T-helper 1 cell treated with Interleukin-12 subunit alpha and Interleukin-12 subunit beta and Interleukin-4 antibody, amounts not matched to agents 30 μg/mL and 1 μg/mL, for 36 hours (primary cell): ENCODE measurements around the gene ST6GAL1.
"Not testable (repeated sequence)": the region's sequence is repeated elsewhere in the genome, so short reads cannot be mapped to it uniquely, and the experiment has no call there.

Source experiments
- H3K27ac Mint-ChIP-seq: one replicate; pipeline ENCODE4 v1.8.0; 2021; ENCODE audit warnings: mild to moderate bottlenecking, mixed read lengths
- H3K27me3 Mint-ChIP-seq: one replicate; pipeline ENCODE4 v1.8.0; 2021; ENCODE audit warnings: low read depth, mixed read lengths
- H3K36me3 Mint-ChIP-seq: one replicate; pipeline ENCODE4 v1.8.0; 2021; ENCODE audit warnings: low read depth, mixed read lengths
- H3K4me1 Mint-ChIP-seq: one replicate; pipeline ENCODE4 v1.8.0; 2021; ENCODE audit warnings: low read depth, mixed read lengths
- H3K4me3 Mint-ChIP-seq: one replicate; pipeline ENCODE4 v1.8.0; 2021; ENCODE audit warnings: mild to moderate bottlenecking, moderate library complexity, mixed read lengths
- H3K9me3 Mint-ChIP-seq: one replicate; pipeline ENCODE4 v1.8.0; 2021; ENCODE audit warnings: mixed read lengths

Gene ST6GAL1, protein sequence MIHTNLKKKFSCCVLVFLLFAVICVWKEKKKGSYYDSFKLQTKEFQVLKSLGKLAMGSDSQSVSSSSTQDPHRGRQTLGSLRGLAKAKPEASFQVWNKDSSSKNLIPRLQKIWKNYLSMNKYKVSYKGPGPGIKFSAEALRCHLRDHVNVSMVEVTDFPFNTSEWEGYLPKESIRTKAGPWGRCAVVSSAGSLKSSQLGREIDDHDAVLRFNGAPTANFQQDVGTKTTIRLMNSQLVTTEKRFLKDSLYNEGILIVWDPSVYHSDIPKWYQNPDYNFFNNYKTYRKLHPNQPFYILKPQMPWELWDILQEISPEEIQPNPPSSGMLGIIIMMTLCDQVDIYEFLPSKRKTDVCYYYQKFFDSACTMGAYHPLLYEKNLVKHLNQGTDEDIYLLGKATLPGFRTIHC

GRCh38 chr3:186930143-186930640 lies at the start of gene ST6GAL1:
TSS of gene ST6GAL1 (plus strand) at chr3:186930526. CDS start at chr3:187042704, 112,178 bp downstream.
- peaks cover 36% of the 10 kb centered on the region for H3K4me1 Mint-ChIP-seq
- no peaks in the 10 kb centered on the region for H3K27me3 Mint-ChIP-seq
- H3K36me3 Mint-ChIP-seq: peaks cover 27% of the 10 kb centered on the region
- peak within 1 kb of the TSS; percentile 92 for H3K4me3 Mint-ChIP-seq
- H3K9me3 Mint-ChIP-seq: no peaks in the 10 kb centered on the region
- H3K27ac Mint-ChIP-seq: peak within 1 kb of the TSS; percentile 95

GRCh38 chr3:186882150-186882524 lies 48.2 kb upstream of the ST6GAL1 start:
- peaks cover 40% of the 10 kb centered on the region for H3K4me1 Mint-ChIP-seq
- H3K36me3 Mint-ChIP-seq: peaks cover 3% of the 10 kb centered on the region
- H3K9me3 Mint-ChIP-seq: peaks cover 4% of the 10 kb centered on the region
- H3K27me3 Mint-ChIP-seq: no peaks in the 10 kb centered on the region
- peak overlapping the region; percentile 70 for H3K4me3 Mint-ChIP-seq
- H3K27ac Mint-ChIP-seq: peak overlapping the region; percentile 88

DNA sequence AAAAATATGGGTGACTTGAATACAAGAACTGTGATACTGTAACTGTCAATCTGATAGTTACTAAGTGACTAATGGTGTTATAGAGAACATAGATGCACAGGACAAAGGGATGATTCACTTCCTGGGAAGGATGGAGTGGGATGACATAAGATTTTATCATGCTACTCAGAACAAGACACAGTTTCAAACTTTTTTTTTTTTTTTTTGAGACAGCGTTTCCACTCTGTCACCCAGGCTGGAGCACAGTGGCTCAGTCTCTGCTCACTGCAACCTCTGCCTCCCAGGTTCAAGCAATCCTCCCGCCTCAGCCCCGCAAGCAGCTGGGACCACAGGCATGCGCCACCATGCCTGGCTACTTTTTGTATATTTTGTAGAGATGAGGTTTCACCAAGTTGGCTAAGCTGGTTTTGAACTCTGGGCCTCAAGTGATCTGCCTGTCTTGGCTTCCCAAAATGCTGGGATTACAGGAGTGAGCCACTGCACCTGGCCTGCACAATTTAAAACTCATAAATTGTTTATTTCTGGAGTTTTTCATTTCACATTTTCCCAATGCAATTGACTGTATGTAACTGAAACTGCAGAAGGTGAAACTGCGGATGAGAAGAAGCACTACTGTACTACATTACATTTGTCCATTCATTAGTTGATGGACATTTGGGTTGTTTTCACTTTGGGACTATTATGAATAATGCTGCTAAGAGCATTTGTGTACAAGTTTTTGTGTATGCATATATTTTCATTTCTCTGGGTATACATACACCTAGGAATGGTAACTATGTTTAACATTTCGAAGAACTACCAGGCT lies 47.2 kb upstream of the ST6GAL1 start:
- Mint-ChIP-seq H3K27ac (peak overlapping the region; percentile 62), H3K4me1 (peaks cover 40% of the 10 kb centered on the region), H3K36me3 (peaks cover 3% of the 10 kb centered on the region), H3K4me3 (peak overlapping the region; percentile 39), H3K27me3 (no peaks in the 10 kb centered on the region), H3K9me3 (peaks cover 3% of the 10 kb centered on the region)

GRCh38 chr3:186883686-186884058 lies 46.7 kb upstream of the ST6GAL1 start:
- Mint-ChIP-seq H3K27ac (peak overlapping the region; percentile 62), H3K9me3 (peaks cover 3% of the 10 kb centered on the region), H3K4me3 (peak overlapping the region; percentile 39), H3K4me1 (peaks cover 44% of the 10 kb centered on the region), H3K36me3 (peaks cover 3% of the 10 kb centered on the region), H3K27me3 (no peaks in the 10 kb centered on the region)

- not testable (repeated sequence) for H3K27ac Mint-ChIP-seq, H3K27me3 Mint-ChIP-seq, H3K36me3 Mint-ChIP-seq, H3K9me3 Mint-ChIP-seq, H3K4me3 Mint-ChIP-seq
- peaks cover 35% of the 10 kb centered on the region for H3K4me1 Mint-ChIP-seq
These were observed 45.5 kb upstream of the ST6GAL1 start for GRCh38 chr3:186884868-186885267.

GRCh38 chr3:186886202-186886981 lies 43.9 kb upstream of the ST6GAL1 start:
- no peak overlapping the region for H3K4me3 Mint-ChIP-seq
- H3K27ac Mint-ChIP-seq: no peak overlapping the region
- H3K4me1 Mint-ChIP-seq: peaks cover 24% of the 10 kb centered on the region
- no peaks in the 10 kb centered on the region for H3K9me3 Mint-ChIP-seq
- H3K27me3 Mint-ChIP-seq: no peaks in the 10 kb centered on the region
- H3K36me3 Mint-ChIP-seq: peaks cover 1% of the 10 kb centered on the region

- H3K9me3 Mint-ChIP-seq, H3K36me3 Mint-ChIP-seq, H3K4me3 Mint-ChIP-seq, H3K27ac Mint-ChIP-seq, H3K27me3 Mint-ChIP-seq: not testable (repeated sequence)
- peaks cover 15% of the 10 kb centered on the region for H3K4me1 Mint-ChIP-seq
These were observed 42.8 kb upstream of the ST6GAL1 start for GRCh38 chr3:186887507-186887938.

DNA sequence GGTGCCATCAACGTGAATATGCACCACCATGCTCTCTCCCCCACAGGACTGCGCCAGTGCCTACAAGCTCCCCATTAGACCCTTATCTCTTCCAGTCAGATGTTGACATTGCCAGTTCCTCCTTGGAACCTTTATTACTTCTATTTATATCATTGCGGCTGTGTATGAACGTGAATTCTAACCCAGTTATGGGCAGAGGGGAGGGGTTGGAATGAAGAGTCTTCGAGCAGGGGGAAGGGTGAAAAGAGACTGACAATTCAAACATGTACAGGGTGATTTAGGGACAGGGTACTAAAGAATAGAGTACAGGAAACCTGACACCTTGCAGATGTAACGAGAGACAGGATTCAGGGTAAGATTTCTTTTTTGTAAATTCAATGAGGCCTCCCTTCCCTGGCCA lies 41.8 kb upstream of the ST6GAL1 start:
- no peak overlapping the region for H3K4me3 Mint-ChIP-seq
- H3K9me3 Mint-ChIP-seq: no peaks in the 10 kb centered on the region
- peaks cover 10% of the 10 kb centered on the region for H3K4me1 Mint-ChIP-seq
- no peaks in the 10 kb centered on the region for H3K36me3 Mint-ChIP-seq
- no peaks in the 10 kb centered on the region for H3K27me3 Mint-ChIP-seq
- no peak overlapping the region for H3K27ac Mint-ChIP-seq

DNA sequence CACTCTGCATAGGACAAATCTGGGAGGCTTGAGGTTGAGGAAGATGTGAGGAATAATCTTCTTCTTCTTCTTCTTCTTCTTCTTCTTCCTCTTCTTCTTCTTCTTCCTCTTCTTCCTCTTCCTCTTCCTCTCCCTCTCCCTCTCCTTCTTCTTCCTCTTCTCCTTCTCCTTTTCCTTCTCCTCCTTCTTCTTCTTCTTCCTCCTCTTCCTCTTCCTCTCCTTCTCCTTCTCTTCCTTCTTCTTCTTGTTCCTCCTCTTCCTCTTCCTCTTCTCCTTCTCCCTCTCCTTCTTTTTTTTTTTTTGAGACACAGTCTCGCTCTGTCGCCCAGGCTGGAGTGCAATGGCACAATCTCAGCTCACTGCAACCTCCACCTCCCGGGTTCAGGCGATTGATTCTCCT lies 40.6 kb upstream of the ST6GAL1 start:
- H3K36me3 Mint-ChIP-seq, H3K9me3 Mint-ChIP-seq, H3K4me3 Mint-ChIP-seq, H3K4me1 Mint-ChIP-seq, H3K27me3 Mint-ChIP-seq, H3K27ac Mint-ChIP-seq: not testable (repeated sequence)

- H3K27me3 Mint-ChIP-seq: no peaks in the 10 kb centered on the region
- H3K4me3 Mint-ChIP-seq: no peak overlapping the region
- H3K36me3 Mint-ChIP-seq: no peaks in the 10 kb centered on the region
- no peak overlapping the region for H3K27ac Mint-ChIP-seq
- peaks cover 5% of the 10 kb centered on the region for H3K4me1 Mint-ChIP-seq
- no peaks in the 10 kb centered on the region for H3K9me3 Mint-ChIP-seq
These were observed 39.4 kb upstream of the ST6GAL1 start for GRCh38 chr3:186890911-186891310.

GRCh38 chr3:186893071-186893470 lies 37.3 kb upstream of the ST6GAL1 start:
- H3K27me3 Mint-ChIP-seq, H3K4me3 Mint-ChIP-seq, H3K4me1 Mint-ChIP-seq, H3K36me3 Mint-ChIP-seq, H3K27ac Mint-ChIP-seq, H3K9me3 Mint-ChIP-seq: not testable (repeated sequence)

- Mint-ChIP-seq H3K4me3 (no peak overlapping the region), H3K27me3 (no peaks in the 10 kb centered on the region), H3K4me1 (peaks cover 9% of the 10 kb centered on the region), H3K36me3 (peaks cover 4% of the 10 kb centered on the region), H3K9me3 (peaks cover 5% of the 10 kb centered on the region), H3K27ac (no peak overlapping the region)
These were observed 34.9 kb upstream of the ST6GAL1 start for GRCh38 chr3:186895406-186895805.

- peaks cover 5% of the 10 kb centered on the region for H3K9me3 Mint-ChIP-seq
- no peaks in the 10 kb centered on the region for H3K27me3 Mint-ChIP-seq
- no peak overlapping the region for H3K4me3 Mint-ChIP-seq
- no peak overlapping the region for H3K27ac Mint-ChIP-seq
- peaks cover 13% of the 10 kb centered on the region for H3K4me1 Mint-ChIP-seq
- H3K36me3 Mint-ChIP-seq: peaks cover 4% of the 10 kb centered on the region
These were observed 34.3 kb upstream of the ST6GAL1 start for GRCh38 chr3:186896006-186896405.

GRCh38 chr3:186896875-186897274 lies 33.5 kb upstream of the ST6GAL1 start:
- Mint-ChIP-seq H3K27me3 (no peaks in the 10 kb centered on the region), H3K9me3 (peaks cover 5% of the 10 kb centered on the region), H3K4me3 (no peak overlapping the region), H3K36me3 (peaks cover 4% of the 10 kb centered on the region), H3K27ac (no peak overlapping the region), H3K4me1 (peaks cover 19% of the 10 kb centered on the region)
